GM12878 (cell line): ENCODE results near the gene MALRD1. TPM values are rescaled to one million over a fixed set of nuclear protein-coding genes. Genes with fewer than 3 reads are reported as not detected.

Experiments used
- ATAC-seq: fragments of 200-7000 bp; cut with Tn5 transposase; 3 replicates; pipeline ENCODE4 v1.9.1; 2020; ENCODE audit warnings: mild to moderate bottlenecking, moderate library complexity
- BruUV-seq: library from RNA; stranded (reverse); fragments of 400-500 nt; replicated peaks from 2 replicates; lab custom pipeline; 2021; lab: Mats Ljungman, UMichigan
- CTCF ChIA-PET: fragments of 300-600 bp; sonication (Branson Sonifier 250); formaldehyde crosslinking; extraction: SDS; loops from one replicate; lab custom pipeline; 2021; ENCODE audit warnings: inconsistent platforms; lab: Yijun Ruan, JAX
- POLR2A ChIA-PET: fragments of 350-600 bp; formaldehyde crosslinking; extraction: SDS; loops from one replicate; lab custom pipeline; 2021; ENCODE audit warnings: inconsistent platforms; lab: Charles Lee
- RAD21 ChIA-PET: fragments of 300-600 bp; sonication (Branson Sonifier 250); formaldehyde crosslinking; loops from one replicate; lab custom pipeline; 2023; ENCODE audit warnings: antibody characterized with exemption; ENCODE audit not compliant: unreplicated experiment; lab: Charles Lee
- SMC1A ChIA-PET: fragments of 300-600 bp; sonication (Branson Sonifier 250); formaldehyde crosslinking; loops from one replicate; lab custom pipeline; 2023; ENCODE audit not compliant: unreplicated experiment, uncharacterized antibody; lab: Charles Lee
- DNase-seq: peaks from one replicate; pipeline ENCODE4 v3.0.0-alpha.2; 2011; ENCODE audit warnings: low read depth, low spot score
- FAIRE-seq: peaks from 3 replicates; lab custom pipeline; 2011; peaks lifted over from hg19 to GRCh38; lab: Jason Lieb, UNC
- H2AFZ ChIP-seq: 2 replicates; pipeline ENCODE4 v1.6.0; 2011; ENCODE audit warnings: low read depth, low read length, control low read depth; ENCODE audit not compliant: control insufficient read depth
- H3K27ac ChIP-seq: 2 replicates; pipeline ENCODE4 v1.5.1; 2011; ENCODE audit warnings: control low read depth; ENCODE audit not compliant: control insufficient read depth, insufficient read depth
- H3K27me3 ChIP-seq, 2 experiments: replicated peaks in 1 of 2; 2 replicates each; pipeline versions ENCODE4 v1.6.0 to v1.6.1; 2011; ENCODE audit warnings: low read length in 1 of 2; ENCODE audit not compliant: control insufficient read depth in 2 of 2, insufficient read depth in 2 of 2
- H3K36me3 ChIP-seq, 2 experiments: 2 replicates each; pipeline ENCODE4 v1.5.1; 2011; ENCODE audit warnings: low read length in 1 of 2; ENCODE audit not compliant: control insufficient read depth in 2 of 2, insufficient read depth in 2 of 2
- H3K4me1 ChIP-seq: 2 replicates; pipeline ENCODE4 v1.6.1; 2011; ENCODE audit warnings: mild to moderate bottlenecking, low read length, moderate library complexity, mixed read lengths; ENCODE audit not compliant: control insufficient read depth, insufficient read depth
- H3K4me2 ChIP-seq: 2 replicates; pipeline ENCODE4 v1.6.0; 2011; ENCODE audit warnings: control low read depth; ENCODE audit not compliant: control insufficient read depth, insufficient read depth
- H3K4me3 ChIP-seq: fragments of 200-600 bp; sonication (generic); 2 replicates; pipeline ENCODE4 v1.5.1; 2016
- H3K79me2 ChIP-seq: 2 replicates; pipeline ENCODE4 v1.6.0; 2011; ENCODE audit warnings: low read length; ENCODE audit not compliant: control insufficient read depth, insufficient read depth
- H3K9ac ChIP-seq: 2 replicates; pipeline ENCODE4 v1.8.0; 2011; ENCODE audit warnings: low read length, control low read depth, mixed read lengths; ENCODE audit not compliant: control insufficient read depth, insufficient read depth
- H3K9me3 ChIP-seq: replicated peaks from 3 replicates; pipeline ENCODE4 v1.5.1; 2011; ENCODE audit warnings: mild to moderate bottlenecking, low read length; ENCODE audit not compliant: control insufficient read depth, insufficient read depth
- H4K20me1 ChIP-seq: 2 replicates; pipeline ENCODE4 v1.6.0; 2011; ENCODE audit not compliant: control insufficient read depth, insufficient read depth
- CBX5 ChIP-seq: sonication (generic); IDR thresholded peaks from 2 replicates; pipeline ENCODE4 v1.6.1; 2016; ENCODE audit warnings: low read depth, moderate library complexity, mild to moderate bottlenecking, inconsistent platforms
- GATAD2B ChIP-seq: fragments of 450-650 bp; conservative IDR thresholded peaks from 2 replicates; pipeline ENCODE4 v1.6.1; 2017; ENCODE audit warnings: low read depth, mild to moderate bottlenecking, moderate library complexity
- IKZF1 ChIP-seq: fragments of 450-650 bp; conservative IDR thresholded peaks from 2 replicates; pipeline ENCODE4 v1.6.1; 2017; ENCODE audit warnings: antibody characterized with exemption, mild to moderate bottlenecking
- NFXL1 ChIP-seq: fragments of 450-650 bp; IDR thresholded peaks from 2 replicates; pipeline ENCODE4 v1.6.1; 2017; ENCODE audit warnings: antibody characterized with exemption, mild to moderate bottlenecking, borderline replicate concordance
- PAX8 ChIP-seq: fragments of 450-650 bp; IDR thresholded peaks from 2 replicates; pipeline ENCODE4 v1.6.1; 2017; ENCODE audit warnings: mild to moderate bottlenecking, moderate library complexity
- SPI1 ChIP-seq: IDR thresholded peaks from 2 replicates; pipeline ENCODE4 v1.6.1; 2011; ENCODE audit warnings: low read depth, mild to moderate bottlenecking, low read length, moderate library complexity, borderline replicate concordance; ENCODE audit not compliant: insufficient read depth
- WRNIP1 ChIP-seq: IDR thresholded peaks from 2 replicates; pipeline ENCODE4 v1.6.1; 2011; ENCODE audit warnings: low read depth, low read length, improper control_type of control experiment, borderline replicate concordance
- WGBS: methylation state at CpG from one replicate; pipeline ENCODE4 v1.1.6; 2016; ENCODE audit warnings: low lambda C conversion rate; ENCODE audit not compliant: insufficient replicate concordance, insufficient coverage; ENCODE audit errors: missing lambda C conversion rate; 5-methylcytosine and 5-hydroxymethylcytosine counted together
- in situ Hi-C: fragments of 300-500 bp; cut with MboI; formaldehyde crosslinking; loops from 9 replicates; pipeline ENCODE4 v1.14.3; 2018; ENCODE audit warnings: mixed read lengths
- intact Hi-C: fragments of 100-400 bp; cut with micrococcal nuclease; formaldehyde crosslinking; loops from one replicate; pipeline ENCODE4 v1.14.2; 2022; ENCODE audit not compliant: unreplicated experiment
- polyA plus RNA-seq, 11 experiments: library from polyadenylated mRNA; depleted of rRNA in 4 of 11; unstranded in 6 of 11; stranded (reverse) in 5 of 11; fragments of >200 nt; fragmentation: Nextera tagmentation in 4 of 11; fragmentation: Illumina TruSeq in 1 of 11; extraction: Ambion mirVana in 4 of 11; extraction: Trizol in 1 of 11; gene quantifications; 1 replicate in 1 of 11; 2 replicates in 10 of 11; pipeline versions ENCODE4 v1.2.1 to v1.2.3, GENCODE V29; 2011 to 2016; ENCODE audit warnings: inconsistent platforms in 2 of 11, missing spikeins in 2 of 11, low read depth in 1 of 11
- total RNA-seq, 4 experiments: library from RNA; depleted of rRNA in 3 of 4; stranded (reverse); fragments of >200 nt in 3 of 4; fragmentation: Illumina TruSeq in 1 of 4; extraction: Trizol in 1 of 4; gene quantifications; 2 replicates each; pipeline versions ENCODE4 v1.2.1 to v1.2.3, GENCODE V29; 2013 to 2021
- TF ChIP-seq, protein P1 (sequence below): IDR thresholded peaks from 2 replicates; pipeline ENCODE4 v1.6.1; 2012; ENCODE audit warnings: improper control_type of control experiment, low read depth, low read length; ENCODE audit not compliant: insufficient replicate concordance
- TF ChIP-seq, protein P2 (sequence below): fragments of 450-650 bp; formaldehyde crosslinking; IDR thresholded peaks from 2 replicates; pipeline ENCODE4 v1.4.0; 2022; ENCODE audit warnings: mild to moderate bottlenecking, moderate library complexity

Gene MALRD1
- total and polyA plus RNA-seq, 10 of the 15 experiments (the other 5 are each of a cell fraction or from before 2014, with no cell fraction given) = 0.12 to 6.6 (median 0.26) TPM; not detected in 2

DNA sequence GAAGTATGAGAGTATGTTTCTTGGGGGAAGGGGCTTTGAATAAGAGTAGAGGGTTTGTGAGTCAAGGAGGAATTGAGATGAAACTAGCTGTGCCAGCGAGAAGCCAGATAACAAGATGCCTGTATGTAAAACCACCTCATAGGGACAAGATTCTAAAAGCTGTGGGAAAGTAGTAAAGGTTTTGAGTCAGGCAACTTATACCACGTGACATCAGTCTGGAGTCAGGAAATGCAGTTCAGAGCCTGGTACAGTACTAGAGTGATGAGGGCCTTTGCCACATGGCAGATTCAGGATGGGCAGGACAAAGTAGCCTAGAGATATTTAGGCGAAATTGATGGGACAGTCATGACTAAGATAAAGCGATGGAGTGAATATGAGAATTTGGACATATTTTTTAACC, 627.5 kb downstream of the MALRD1 start (continued):
- TF ChIP-seq, protein P1, sequence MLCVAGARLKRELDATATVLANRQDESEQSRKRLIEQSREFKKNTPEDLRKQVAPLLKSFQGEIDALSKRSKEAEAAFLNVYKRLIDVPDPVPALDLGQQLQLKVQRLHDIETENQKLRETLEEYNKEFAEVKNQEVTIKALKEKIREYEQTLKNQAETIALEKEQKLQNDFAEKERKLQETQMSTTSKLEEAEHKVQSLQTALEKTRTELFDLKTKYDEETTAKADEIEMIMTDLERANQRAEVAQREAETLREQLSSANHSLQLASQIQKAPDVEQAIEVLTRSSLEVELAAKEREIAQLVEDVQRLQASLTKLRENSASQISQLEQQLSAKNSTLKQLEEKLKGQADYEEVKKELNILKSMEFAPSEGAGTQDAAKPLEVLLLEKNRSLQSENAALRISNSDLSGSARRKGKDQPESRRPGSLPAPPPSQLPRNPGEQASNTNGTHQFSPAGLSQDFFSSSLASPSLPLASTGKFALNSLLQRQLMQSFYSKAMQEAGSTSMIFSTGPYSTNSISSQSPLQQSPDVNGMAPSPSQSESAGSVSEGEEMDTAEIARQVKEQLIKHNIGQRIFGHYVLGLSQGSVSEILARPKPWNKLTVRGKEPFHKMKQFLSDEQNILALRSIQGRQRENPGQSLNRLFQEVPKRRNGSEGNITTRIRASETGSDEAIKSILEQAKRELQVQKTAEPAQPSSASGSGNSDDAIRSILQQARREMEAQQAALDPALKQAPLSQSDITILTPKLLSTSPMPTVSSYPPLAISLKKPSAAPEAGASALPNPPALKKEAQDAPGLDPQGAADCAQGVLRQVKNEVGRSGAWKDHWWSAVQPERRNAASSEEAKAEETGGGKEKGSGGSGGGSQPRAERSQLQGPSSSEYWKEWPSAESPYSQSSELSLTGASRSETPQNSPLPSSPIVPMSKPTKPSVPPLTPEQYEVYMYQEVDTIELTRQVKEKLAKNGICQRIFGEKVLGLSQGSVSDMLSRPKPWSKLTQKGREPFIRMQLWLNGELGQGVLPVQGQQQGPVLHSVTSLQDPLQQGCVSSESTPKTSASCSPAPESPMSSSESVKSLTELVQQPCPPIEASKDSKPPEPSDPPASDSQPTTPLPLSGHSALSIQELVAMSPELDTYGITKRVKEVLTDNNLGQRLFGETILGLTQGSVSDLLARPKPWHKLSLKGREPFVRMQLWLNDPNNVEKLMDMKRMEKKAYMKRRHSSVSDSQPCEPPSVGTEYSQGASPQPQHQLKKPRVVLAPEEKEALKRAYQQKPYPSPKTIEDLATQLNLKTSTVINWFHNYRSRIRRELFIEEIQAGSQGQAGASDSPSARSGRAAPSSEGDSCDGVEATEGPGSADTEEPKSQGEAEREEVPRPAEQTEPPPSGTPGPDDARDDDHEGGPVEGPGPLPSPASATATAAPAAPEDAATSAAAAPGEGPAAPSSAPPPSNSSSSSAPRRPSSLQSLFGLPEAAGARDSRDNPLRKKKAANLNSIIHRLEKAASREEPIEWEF = no peak
- no peak for TF ChIP-seq SPI1
- no peak for TF ChIP-seq PAX8
- TF ChIP-seq CBX5 = no peak
- TF ChIP-seq IKZF1 = no peak

DNA sequence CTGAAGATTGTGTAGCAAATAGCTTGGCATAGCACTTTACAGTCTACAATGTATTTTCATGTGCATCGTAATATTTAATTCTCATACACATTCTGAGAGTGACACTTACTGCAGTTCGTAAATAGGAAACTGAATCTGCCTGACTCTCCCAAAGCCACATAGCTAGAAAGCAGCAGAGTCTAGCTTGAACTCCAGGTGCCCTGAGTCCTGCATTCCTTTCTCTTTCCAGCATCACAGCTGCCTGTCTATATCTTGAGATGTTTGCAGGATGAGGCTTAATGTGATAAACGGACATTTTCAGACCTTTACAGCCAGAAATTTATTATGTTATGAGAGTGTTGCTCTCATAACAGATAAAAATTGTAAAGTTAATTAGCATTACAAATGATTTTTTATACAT, 634.8 kb downstream of the MALRD1 start:
- Histone ChIP-seq H3K4me1 (no peaks in the 10 kb centered on the region), H3K27me3 (no peaks in the 10 kb centered on the region), H3K4me3 (no peak overlapping the region), H3K36me3 (no peaks in the 10 kb centered on the region), H2AFZ (no peak overlapping the region), H3K79me2 (no peaks in the 10 kb centered on the region), H3K27ac (no peak overlapping the region), H3K9me3 (no peaks in the 10 kb centered on the region), H3K4me2 (no peak overlapping the region), H3K9ac (no peak overlapping the region), H4K20me1 (no peaks in the 10 kb centered on the region)
- TF ChIP-seq WRNIP1 = no peak
- TF ChIP-seq, protein P2, sequence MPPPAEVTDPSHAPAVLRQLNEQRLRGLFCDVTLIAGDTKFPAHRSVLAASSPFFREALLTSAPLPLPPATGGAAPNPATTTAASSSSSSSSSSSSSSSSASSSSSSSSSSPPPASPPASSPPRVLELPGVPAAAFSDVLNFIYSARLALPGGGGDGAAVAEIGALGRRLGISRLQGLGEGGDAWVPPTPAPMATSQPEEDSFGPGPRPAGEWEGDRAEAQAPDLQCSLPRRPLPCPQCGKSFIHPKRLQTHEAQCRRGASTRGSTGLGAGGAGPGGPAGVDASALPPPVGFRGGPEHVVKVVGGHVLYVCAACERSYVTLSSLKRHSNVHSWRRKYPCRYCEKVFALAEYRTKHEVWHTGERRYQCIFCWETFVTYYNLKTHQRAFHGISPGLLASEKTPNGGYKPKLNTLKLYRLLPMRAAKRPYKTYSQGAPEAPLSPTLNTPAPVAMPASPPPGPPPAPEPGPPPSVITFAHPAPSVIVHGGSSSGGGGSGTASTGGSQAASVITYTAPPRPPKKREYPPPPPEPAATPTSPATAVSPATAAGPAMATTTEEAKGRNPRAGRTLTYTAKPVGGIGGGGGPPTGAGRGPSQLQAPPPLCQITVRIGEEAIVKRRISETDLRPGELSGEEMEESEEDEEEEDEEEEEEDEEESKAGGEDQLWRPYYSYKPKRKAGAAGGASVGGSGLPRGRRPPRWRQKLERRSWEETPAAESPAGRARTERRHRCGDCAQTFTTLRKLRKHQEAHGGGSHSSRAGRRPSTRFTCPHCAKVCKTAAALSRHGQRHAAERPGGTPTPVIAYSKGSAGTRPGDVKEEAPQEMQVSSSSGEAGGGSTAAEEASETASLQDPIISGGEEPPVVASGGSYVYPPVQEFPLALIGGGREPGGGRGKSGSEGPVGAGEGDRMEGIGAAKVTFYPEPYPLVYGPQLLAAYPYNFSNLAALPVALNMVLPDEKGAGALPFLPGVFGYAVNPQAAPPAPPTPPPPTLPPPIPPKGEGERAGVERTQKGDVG (CRISPR knock-in tag) = no peak
- no peak for TF ChIP-seq NFXL1
- TF ChIP-seq GATAD2B = no peak
- no peak for FAIRE-seq
- ATAC-seq = no peak
- in situ Hi-C loops (no loop called here), intact Hi-C loops (no loop called here)
- WGBS = 26% methylated on average over 3 of the region's 3 CpGs
- DNase-seq = no peak
- RAD21 ChIA-PET = no interaction called here
- CTCF ChIA-PET = interaction anchor here (0.8 kb wide), 1 partner anchor 44 kb away, joined by 3 read pairs; no protein-coding TSS in a partner anchor
- POLR2A ChIA-PET = no interaction called here
- no TSS peak for BruUV-seq
- SMC1A ChIA-PET = interaction anchor here (0.8 kb wide), 1 partner anchor 551 kb away, joined by 3 read pairs; no protein-coding TSS in a partner anchor
